Neural progenitor cell (in vitro differentiated cells): ENCODE measurements around the gene SBF2. TPM values are rescaled to one million over a fixed set of nuclear protein-coding genes. Genes with fewer than 3 reads are reported as not detected.
A peak's percentile ranks its signal among the peaks of the same experiment; 100 is the strongest.

Source experiments
- DNase-seq: peaks from one replicate; pipeline ENCODE4 v3.0.0-alpha.2; 2016; ENCODE audit warnings: low spot score
- H2AFZ ChIP-seq: fragments of 200-600 bp; sonication (generic); replicated peaks from 2 replicates; pipeline ENCODE4 v1.6.1; 2016; ENCODE audit warnings: antibody characterized with exemption
- H3F3A ChIP-seq: fragments of 200-600 bp; sonication (generic); 2 replicates; pipeline ENCODE4 v1.6.1; 2016; ENCODE audit warnings: antibody characterized with exemption, low read depth
- H3K27ac ChIP-seq: fragments of 200-600 bp; sonication (generic); 2 replicates; pipeline ENCODE4 v1.5.1; 2016; ENCODE audit warnings: mild to moderate bottlenecking
- H3K27me3 ChIP-seq: fragments of 200-600 bp; sonication (generic); 2 replicates; pipeline ENCODE4 v1.6.1; 2016; ENCODE audit warnings: mild to moderate bottlenecking, moderate library complexity
- H3K36me3 ChIP-seq: fragments of 200-600 bp; sonication (generic); 2 replicates; pipeline ENCODE4 v1.5.1; 2016
- H3K4me1 ChIP-seq: fragments of 200-600 bp; sonication (generic); 2 replicates; pipeline ENCODE4 v1.6.1; 2016; ENCODE audit warnings: mixed run types
- H3K4me2 ChIP-seq: fragments of 200-600 bp; sonication (generic); 2 replicates; pipeline ENCODE4 v1.6.1; 2016
- H3K4me3 ChIP-seq: fragments of 200-600 bp; sonication (generic); 2 replicates; pipeline ENCODE4 v1.5.1; 2016
- H3K79me2 ChIP-seq: fragments of 200-600 bp; sonication (generic); 2 replicates; pipeline ENCODE4 v1.6.1; 2016; ENCODE audit warnings: low read depth
- H3K9ac ChIP-seq: fragments of 200-600 bp; sonication (generic); 2 replicates; pipeline ENCODE4 v1.6.1; 2016
- H3K9me3 ChIP-seq: fragments of 200-600 bp; sonication (generic); 2 replicates; pipeline ENCODE4 v1.5.1; 2016; ENCODE audit warnings: low read depth
- H4K20me1 ChIP-seq: fragments of 200-600 bp; sonication (generic); 2 replicates; pipeline ENCODE4 v1.6.1; 2016; ENCODE audit warnings: low read depth
- H3K27ac Mint-ChIP-seq: 3 replicates; pipeline ENCODE4 v1.8.0; 2021; ENCODE audit warnings: mixed read lengths
- H3K27me3 Mint-ChIP-seq: 2 replicates; pipeline ENCODE4 v1.8.0; 2022; ENCODE audit warnings: low read depth, mild to moderate bottlenecking, inconsistent platforms, moderate library complexity, mixed read lengths; ENCODE audit not compliant: insufficient read depth
- H3K36me3 Mint-ChIP-seq: 3 replicates; pipeline ENCODE4 v1.8.0; 2021; ENCODE audit warnings: mixed read lengths
- H3K4me1 Mint-ChIP-seq: 3 replicates; pipeline ENCODE4 v1.8.0; 2021; ENCODE audit warnings: mixed read lengths
- H3K4me3 Mint-ChIP-seq: 3 replicates; pipeline ENCODE4 v1.8.0; 2021; ENCODE audit warnings: mild to moderate bottlenecking, moderate library complexity, mixed read lengths
- H3K9me3 Mint-ChIP-seq: 3 replicates; pipeline ENCODE4 v1.8.0; 2020; ENCODE audit warnings: mixed read lengths
- EZH2 ChIP-seq: fragments of 200-600 bp; sonication (generic); IDR thresholded peaks from 2 replicates; pipeline ENCODE4 v1.6.1; 2017; ENCODE audit warnings: antibody characterized with exemption, mild to moderate bottlenecking, moderate library complexity
- EZH2phosphoT487 ChIP-seq: fragments of 200-600 bp; sonication (generic); IDR thresholded peaks from 2 replicates; pipeline ENCODE4 v1.6.1; 2017; ENCODE audit warnings: antibody characterized with exemption
- total RNA-seq: library from RNA; depleted of rRNA; stranded (reverse); fragments of >200 nt; gene quantifications from 2 replicates; pipeline ENCODE4 v1.2.3, GENCODE V29; 2015; ENCODE audit warnings: low replicate concordance
- TF ChIP-seq, protein P1 (sequence below): fragments of 200-600 bp; sonication (generic); IDR thresholded peaks from 2 replicates; pipeline ENCODE4 v1.5.1; 2017; ENCODE audit warnings: antibody characterized with exemption, mild to moderate bottlenecking

SBF2 gene
- total RNA-seq, 1 donor from 2014 or later = 48.2 TPM

DNA sequence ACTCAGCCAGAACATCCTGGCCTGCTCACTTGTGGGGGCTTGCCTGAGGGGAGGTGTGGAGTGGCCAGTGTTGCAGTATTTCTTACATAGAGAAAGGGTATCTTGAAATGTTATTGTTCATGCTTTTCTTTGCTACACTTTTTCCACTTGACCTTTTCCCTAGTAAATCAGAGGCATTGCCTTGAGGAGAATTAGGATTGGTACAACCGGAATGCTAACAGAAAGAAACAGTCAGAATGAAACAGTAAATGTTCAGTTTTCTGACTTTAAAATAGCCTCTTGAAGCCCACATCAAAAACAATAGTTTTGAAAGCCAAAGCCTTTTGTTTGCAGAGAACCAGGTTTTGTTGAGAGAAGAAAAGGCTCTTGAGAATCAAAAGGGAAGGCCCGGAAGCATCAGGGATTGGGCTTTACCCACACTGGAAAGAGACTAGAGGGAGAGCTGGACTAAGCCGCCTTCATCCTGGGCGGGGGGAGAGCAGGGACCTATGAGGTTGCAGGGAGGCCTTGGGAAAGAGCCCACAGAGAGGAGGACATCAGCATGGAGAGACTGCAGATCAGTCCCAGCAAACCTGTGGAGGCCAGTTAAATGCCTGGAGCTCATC, 23.2 kb upstream of the SBF2 start:
- Histone ChIP-seq H3K27me3 (no peaks in the 10 kb centered on the region), H3F3A (peaks cover 32% of the 10 kb centered on the region), H3K4me3 (no peak overlapping the region), H3K9me3 (no peaks in the 10 kb centered on the region), H2AFZ (no peak overlapping the region), H4K20me1 (no peaks in the 10 kb centered on the region), H3K4me1 (peaks cover 29% of the 10 kb centered on the region), H3K27ac (peak overlapping the region; percentile 76), H3K36me3 (no peaks in the 10 kb centered on the region), H3K4me2 (peak overlapping the region; percentile 63), H3K9ac (no peak overlapping the region), H3K79me2 (no peaks in the 10 kb centered on the region)
- peaks cover 30% of the 10 kb centered on the region for H3K4me1 Mint-ChIP-seq
- H3K27ac Mint-ChIP-seq = peak overlapping the region; percentile 96
- TF ChIP-seq EZH2phosphoT487 (no peak), EZH2 (no peak)
- TF ChIP-seq, protein P1, sequence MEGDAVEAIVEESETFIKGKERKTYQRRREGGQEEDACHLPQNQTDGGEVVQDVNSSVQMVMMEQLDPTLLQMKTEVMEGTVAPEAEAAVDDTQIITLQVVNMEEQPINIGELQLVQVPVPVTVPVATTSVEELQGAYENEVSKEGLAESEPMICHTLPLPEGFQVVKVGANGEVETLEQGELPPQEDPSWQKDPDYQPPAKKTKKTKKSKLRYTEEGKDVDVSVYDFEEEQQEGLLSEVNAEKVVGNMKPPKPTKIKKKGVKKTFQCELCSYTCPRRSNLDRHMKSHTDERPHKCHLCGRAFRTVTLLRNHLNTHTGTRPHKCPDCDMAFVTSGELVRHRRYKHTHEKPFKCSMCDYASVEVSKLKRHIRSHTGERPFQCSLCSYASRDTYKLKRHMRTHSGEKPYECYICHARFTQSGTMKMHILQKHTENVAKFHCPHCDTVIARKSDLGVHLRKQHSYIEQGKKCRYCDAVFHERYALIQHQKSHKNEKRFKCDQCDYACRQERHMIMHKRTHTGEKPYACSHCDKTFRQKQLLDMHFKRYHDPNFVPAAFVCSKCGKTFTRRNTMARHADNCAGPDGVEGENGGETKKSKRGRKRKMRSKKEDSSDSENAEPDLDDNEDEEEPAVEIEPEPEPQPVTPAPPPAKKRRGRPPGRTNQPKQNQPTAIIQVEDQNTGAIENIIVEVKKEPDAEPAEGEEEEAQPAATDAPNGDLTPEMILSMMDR = no peak
- peaks cover 2% of the 10 kb centered on the region for H3K9me3 Mint-ChIP-seq
- H3K4me3 Mint-ChIP-seq = peak overlapping the region; percentile 36
- H3K27me3 Mint-ChIP-seq = peaks cover 2% of the 10 kb centered on the region
- no peaks in the 10 kb centered on the region for H3K36me3 Mint-ChIP-seq
- DNase-seq = peak; percentile 90

DNA sequence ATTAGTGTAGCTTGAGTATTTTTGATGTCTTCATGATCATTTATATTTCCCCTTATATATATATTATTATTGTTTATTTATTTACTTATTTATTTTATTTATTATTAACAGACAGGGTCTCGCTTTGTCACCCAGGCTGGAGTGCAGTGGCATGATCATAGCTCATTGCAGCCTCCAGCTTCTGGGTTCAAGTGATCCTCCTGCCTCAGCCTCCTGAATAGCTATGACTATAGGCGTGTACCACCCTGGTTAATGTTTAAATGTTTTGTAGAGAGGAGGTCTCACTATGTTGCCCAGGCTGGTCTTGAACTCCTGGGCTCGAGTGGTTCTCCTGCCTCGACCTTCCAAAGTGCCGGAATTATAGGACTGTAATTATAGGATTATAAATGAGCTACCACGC, 21.1 kb upstream of the SBF2 start:
- no peak overlapping the region for H3K9ac ChIP-seq
- DNase-seq = no peak
- H3K4me3 Mint-ChIP-seq = no peak overlapping the region
- no peak overlapping the region for H3K4me2 ChIP-seq
- peaks cover 30% of the 10 kb centered on the region for H3K4me1 Mint-ChIP-seq
- H3K27ac Mint-ChIP-seq = no peak overlapping the region
- peaks cover 37% of the 10 kb centered on the region for H3F3A ChIP-seq
- no peak overlapping the region for H3K4me3 ChIP-seq
- no peak overlapping the region for H3K27ac ChIP-seq
- H3K27me3 Mint-ChIP-seq = peaks cover 4% of the 10 kb centered on the region
- peaks cover 29% of the 10 kb centered on the region for H3K4me1 ChIP-seq
- peaks cover 3% of the 10 kb centered on the region for H3K9me3 Mint-ChIP-seq
- no peaks in the 10 kb centered on the region for H3K36me3 Mint-ChIP-seq
- H2AFZ ChIP-seq = no peak overlapping the region
- no peaks in the 10 kb centered on the region for H3K9me3 ChIP-seq
- H3K27me3 ChIP-seq = peaks cover 4% of the 10 kb centered on the region
- no peaks in the 10 kb centered on the region for H4K20me1 ChIP-seq
- H3K79me2 ChIP-seq = no peaks in the 10 kb centered on the region
- TF ChIP-seq EZH2 = no peak
- no peak for TF ChIP-seq EZH2phosphoT487
- TF ChIP-seq, protein P1 = no peak
- H3K36me3 ChIP-seq = no peaks in the 10 kb centered on the region

DNA sequence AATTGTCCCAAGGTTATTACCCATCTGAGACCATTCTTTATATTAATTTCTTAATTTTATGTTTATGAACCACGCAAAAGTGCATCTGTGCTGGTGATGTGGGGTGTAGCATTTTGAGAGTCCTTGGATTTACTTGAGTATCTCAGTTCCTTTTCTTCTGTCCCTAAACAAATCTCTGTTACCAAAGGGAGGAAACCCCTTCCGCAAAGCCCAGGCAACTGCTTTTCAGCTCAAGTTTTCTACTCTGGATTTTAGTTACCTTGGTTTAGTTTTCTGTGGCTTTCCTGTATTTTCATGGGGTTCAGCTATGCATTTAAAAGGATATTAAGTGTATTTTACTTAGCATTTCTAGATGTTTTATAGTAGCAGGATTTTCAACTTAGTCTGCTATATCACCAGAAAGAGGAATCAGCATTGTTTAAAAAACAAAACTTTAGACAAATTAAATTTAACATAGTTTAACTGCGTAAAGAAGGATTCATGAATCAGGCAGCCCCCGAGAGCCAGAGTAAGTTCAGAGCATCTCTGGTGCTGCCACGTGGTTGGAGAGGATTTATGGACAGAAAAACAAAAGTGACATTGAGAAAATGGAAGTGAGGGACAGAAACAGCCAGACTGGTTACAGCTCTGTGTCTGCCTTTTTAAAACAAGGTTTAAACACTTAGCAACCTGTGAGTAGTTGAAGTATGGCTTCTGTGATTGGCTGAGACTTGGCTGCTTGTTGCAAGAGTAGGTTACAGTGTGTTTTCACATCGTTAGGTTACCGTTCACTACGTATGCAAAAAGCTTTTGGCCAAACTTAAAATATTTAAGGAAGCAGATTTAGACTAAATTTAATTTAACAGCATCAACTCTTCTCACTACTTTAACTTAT, 20.4 kb upstream of the SBF2 start:
- H3K27me3 ChIP-seq = peaks cover 11% of the 10 kb centered on the region
- no peaks in the 10 kb centered on the region for H3K9me3 ChIP-seq
- Mint-ChIP-seq H3K4me3 (no peak overlapping the region), H3K27me3 (peaks cover 4% of the 10 kb centered on the region), H3K36me3 (no peaks in the 10 kb centered on the region), H3K27ac (peak overlapping the region; percentile 14), H3K4me1 (peaks cover 31% of the 10 kb centered on the region), H3K9me3 (peaks cover 3% of the 10 kb centered on the region)
- no peaks in the 10 kb centered on the region for H3K79me2 ChIP-seq
- H3K27ac ChIP-seq = no peak overlapping the region
- peaks cover 29% of the 10 kb centered on the region for H3K4me1 ChIP-seq
- no peaks in the 10 kb centered on the region for H4K20me1 ChIP-seq
- no peak overlapping the region for H3K4me3 ChIP-seq
- H3F3A ChIP-seq = peaks cover 40% of the 10 kb centered on the region
- DNase-seq = peak; percentile 35
- H3K9ac ChIP-seq = no peak overlapping the region
- H3K4me2 ChIP-seq = no peak overlapping the region
- H2AFZ ChIP-seq = peak overlapping the region; percentile 14
- H3K36me3 ChIP-seq = no peaks in the 10 kb centered on the region
- TF ChIP-seq, protein P1 = no peak
- TF ChIP-seq EZH2phosphoT487 (no peak), EZH2 (no peak)
